HG03342 (cell line): ENCODE measurements around the gene DSCAML1.

Experiments used
- ATAC-seq: cut with Tn5 transposase; IDR thresholded peaks from one replicate; pipeline ENCODE4 v1.9.1; 2021; ENCODE audit warnings: mild to moderate bottlenecking, moderate library complexity; ENCODE audit not compliant: unreplicated experiment

Gene DSCAML1

DNA sequence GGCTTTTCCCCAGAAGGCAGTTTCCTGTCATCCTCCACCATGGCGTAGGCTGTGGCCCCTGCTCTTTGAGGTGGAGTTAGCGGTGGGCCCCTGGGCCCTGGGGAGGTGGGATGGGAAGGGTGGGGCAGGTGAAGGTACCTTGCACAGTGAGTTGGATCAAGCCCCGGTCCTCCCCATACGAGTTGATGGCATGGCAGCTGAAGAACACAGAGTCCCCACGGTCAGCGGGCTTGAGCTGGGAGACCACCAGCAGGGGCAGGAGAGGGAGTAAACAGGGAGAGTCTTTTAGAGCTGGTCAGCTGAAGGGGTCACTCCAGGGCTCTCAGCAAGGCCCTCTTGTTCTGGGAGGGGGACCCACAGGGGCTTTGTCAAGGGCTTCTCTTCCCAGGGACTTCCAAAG is 316.0 kb downstream of the DSCAML1 start:
- no peak for ATAC-seq

GRCh38 chr11:117480221-117480620 is 316.8 kb downstream of the DSCAML1 start:
- no peak for ATAC-seq

GRCh38 chr11:117479372-117479771 is 317.6 kb downstream of the DSCAML1 start:
- no peak for ATAC-seq

- no peak for ATAC-seq
Observed at GRCh38 chr11:117478926-117479325, 318.1 kb downstream of the DSCAML1 start.

- ATAC-seq: no peak
Observed at GRCh38 chr11:117478126-117478860, 318.7 kb downstream of the DSCAML1 start.

GRCh38 chr11:117477721-117478120 is 319.3 kb downstream of the DSCAML1 start:
- ATAC-seq: no peak

DNA sequence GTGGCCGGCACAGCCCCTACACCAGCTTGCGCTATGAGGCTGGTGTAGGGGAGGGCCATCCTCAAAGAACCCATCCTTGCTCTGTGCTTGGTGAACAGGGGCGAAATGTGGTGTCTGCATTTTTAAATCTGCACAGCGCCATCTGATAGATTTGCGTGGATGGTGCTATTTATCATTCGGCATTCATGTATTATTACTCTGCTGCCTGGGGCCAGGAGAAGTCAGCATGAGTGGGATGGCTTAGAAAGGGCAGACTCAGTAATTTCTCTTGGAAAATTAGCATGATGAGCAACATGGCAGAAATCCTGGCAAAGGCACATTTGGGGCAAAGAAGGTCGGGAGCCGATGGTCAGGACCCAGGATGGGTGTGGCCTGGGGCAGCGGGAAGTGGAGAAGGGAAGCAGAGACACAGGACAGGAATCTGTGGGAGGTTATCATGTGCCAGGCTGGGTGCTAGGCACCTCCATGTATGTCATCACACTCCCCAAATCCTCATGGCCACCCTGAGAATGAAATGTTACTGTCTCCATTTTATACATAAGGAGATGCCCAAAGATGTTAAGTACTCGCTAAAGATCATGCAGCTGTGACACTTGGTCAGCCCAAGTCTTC is 320.4 kb downstream of the DSCAML1 start:
- ATAC-seq: no peak

- no peak for ATAC-seq
Observed at GRCh38 chr11:117475716-117476530, 321.1 kb downstream of the DSCAML1 start.

DNA sequence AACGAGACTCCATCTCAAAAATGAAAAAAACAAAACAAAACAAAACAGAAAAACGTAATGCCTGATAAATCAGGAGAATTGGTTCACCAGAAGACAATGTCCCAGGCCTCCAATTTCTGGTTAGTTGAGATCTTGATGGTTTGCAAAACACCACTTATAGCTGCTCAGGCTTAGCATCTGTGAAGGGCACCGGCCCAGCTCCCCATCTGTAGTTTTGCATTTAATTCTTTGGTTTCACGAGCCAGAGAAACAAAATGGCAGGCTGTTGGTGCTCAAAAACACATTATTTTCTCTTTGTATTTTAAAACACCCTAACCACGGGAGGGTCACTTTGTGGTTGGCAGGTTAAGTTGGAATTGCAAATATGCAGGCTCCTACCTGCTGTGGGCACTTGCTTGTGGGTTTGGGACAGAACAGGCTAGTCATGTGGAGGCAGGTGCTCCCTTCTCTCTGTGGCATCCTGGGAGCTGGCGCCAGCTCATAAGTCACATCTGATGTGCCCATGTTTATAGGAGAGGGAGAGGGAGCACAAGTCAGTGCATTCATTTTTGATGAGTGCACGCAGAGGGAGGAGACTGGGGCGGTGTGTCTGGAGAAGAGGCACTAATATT is 323.4 kb downstream of the DSCAML1 start:
- ATAC-seq: no peak

DNA sequence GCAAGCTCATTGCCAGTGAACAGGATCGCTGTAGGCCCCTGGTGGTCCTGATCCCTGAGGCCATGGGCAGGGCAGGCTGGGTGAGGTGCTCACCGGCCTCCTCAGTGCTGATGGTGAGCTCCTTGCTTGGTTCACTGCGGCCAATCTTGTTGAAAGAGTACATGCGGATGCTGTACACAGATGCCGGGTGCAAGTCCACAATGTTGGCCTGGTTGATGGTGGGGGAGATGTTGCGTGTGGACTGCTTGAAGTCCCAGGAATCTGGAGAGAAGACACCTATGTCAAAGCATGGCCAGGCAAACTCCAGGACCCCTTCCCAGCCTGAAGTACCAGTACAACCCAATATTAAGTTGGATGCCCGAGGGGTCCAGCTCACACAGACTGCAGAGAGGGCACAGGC is 325.2 kb downstream of the DSCAML1 start:
- no peak for ATAC-seq

GRCh38 chr11:117470576-117470975 is 326.4 kb downstream of the DSCAML1 start:
- no peak for ATAC-seq

DNA sequence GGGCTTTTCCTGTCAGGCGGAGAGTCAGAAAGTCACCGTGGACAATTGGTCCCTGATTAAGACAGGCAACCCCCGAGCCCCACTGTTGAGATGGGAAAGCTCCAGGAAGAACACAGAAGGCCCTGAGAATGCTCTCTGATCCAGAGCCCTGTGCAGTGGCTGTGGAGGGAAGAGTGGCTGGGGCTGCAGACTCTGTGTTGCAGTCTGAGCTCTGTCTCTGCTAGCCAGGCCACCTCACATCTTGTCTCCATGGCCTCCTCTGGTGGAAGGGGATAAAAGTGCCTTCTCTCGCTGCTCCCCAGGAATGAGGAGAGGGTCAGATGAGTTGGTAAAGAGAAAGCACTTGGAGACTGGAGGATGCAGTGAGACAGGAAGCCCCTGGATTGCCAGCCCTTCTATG is 328.1 kb downstream of the DSCAML1 start:
- ATAC-seq: no peak

GRCh38 chr11:117467770-117468169 is 329.2 kb downstream of the DSCAML1 start:
- no peak for ATAC-seq

- no peak for ATAC-seq
Observed at GRCh38 chr11:117466966-117467365, 330.1 kb downstream of the DSCAML1 start.

GRCh38 chr11:117465236-117465997 is 331.6 kb downstream of the DSCAML1 start:
- no peak for ATAC-seq

GRCh38 chr11:117464778-117465177 is 332.2 kb downstream of the DSCAML1 start:
- ATAC-seq: no peak

- ATAC-seq: no peak
Observed at GRCh38 chr11:117462864-117463247, 334.2 kb downstream of the DSCAML1 start.

- no peak for ATAC-seq
Observed at GRCh38 chr11:117462183-117462863, 334.7 kb downstream of the DSCAML1 start.

- ATAC-seq: no peak
Observed at GRCh38 chr11:117461396-117462182, 335.4 kb downstream of the DSCAML1 start.
